A549 (cell line): Measurements from ENCODE around the gene MDGA2.

Source experiments
- BHLHE40 ChIP-seq: IDR thresholded peaks from 2 replicates; pipeline ENCODE4 v1.6.1; 2012; ENCODE audit warnings: low read depth, low read length, inconsistent platforms
- CHD2 ChIP-seq: fragments of 150-350 bp; IDR thresholded peaks from 2 replicates; pipeline ENCODE4 v1.6.1; 2014; ENCODE audit warnings: low read length; ENCODE audit not compliant: partially characterized antibody
- FOSL2 ChIP-seq, 2 experiments: fragments of 450-650 bp in 1 of 2; fragments of >200 bp in 1 of 2; sonication (Bioruptor Twin) in 1 of 2; formaldehyde crosslinking; IDR thresholded peaks; 2 replicates each; pipeline versions ENCODE4 v1.5.0 to v1.6.1; 2016 to 2020; ENCODE audit warnings: mild to moderate bottlenecking in 1 of 2, moderate library complexity in 1 of 2
- HDAC2 ChIP-seq: fragments of 200-600 bp; sonication (generic); IDR thresholded peaks from 2 replicates; pipeline ENCODE4 v1.6.1; 2016
- POLR2A ChIP-seq: IDR thresholded peaks from 2 replicates; pipeline ENCODE4 v1.6.1; 2012; ENCODE audit warnings: mild to moderate bottlenecking, low read length
- RARB ChIP-seq: fragments of 250-450 bp; sonication (Bioruptor Pico); IDR thresholded peaks from 2 replicates; pipeline ENCODE4 v1.8.0; 2021; ENCODE audit warnings: mild to moderate bottlenecking, moderate library complexity
- RCOR1 ChIP-seq: fragments of 150-350 bp; IDR thresholded peaks from 2 replicates; pipeline ENCODE4 v1.6.1; 2014; ENCODE audit warnings: antibody characterized with exemption, low read length, low read depth
- RFX5 ChIP-seq: fragments of 450-650 bp; IDR thresholded peaks from 2 replicates; pipeline ENCODE4 v1.7.1; 2014; ENCODE audit warnings: antibody characterized with exemption, mild to moderate bottlenecking, moderate library complexity
- TF ChIP-seq, protein P1 (sequence below): IDR thresholded peaks from 2 replicates; pipeline ENCODE4 v1.6.1; 2012
- TF ChIP-seq, protein P2 (sequence below): fragments of 250-450 bp; sonication (Bioruptor Pico); IDR thresholded peaks from 2 replicates; pipeline ENCODE4 v1.5.0; 2021; ENCODE audit warnings: mild to moderate bottlenecking, moderate library complexity, borderline replicate concordance
- TF ChIP-seq, protein P3 (sequence below): fragments of >200 bp; sonication (Bioruptor Twin); formaldehyde crosslinking; IDR thresholded peaks from 3 replicates; pipeline ENCODE4 v1.5.1; 2016
- TF ChIP-seq, protein P4 (sequence below): IDR thresholded peaks from 2 replicates; pipeline ENCODE4 v1.6.1; 2012; ENCODE audit warnings: low read depth, borderline replicate concordance

DNA sequence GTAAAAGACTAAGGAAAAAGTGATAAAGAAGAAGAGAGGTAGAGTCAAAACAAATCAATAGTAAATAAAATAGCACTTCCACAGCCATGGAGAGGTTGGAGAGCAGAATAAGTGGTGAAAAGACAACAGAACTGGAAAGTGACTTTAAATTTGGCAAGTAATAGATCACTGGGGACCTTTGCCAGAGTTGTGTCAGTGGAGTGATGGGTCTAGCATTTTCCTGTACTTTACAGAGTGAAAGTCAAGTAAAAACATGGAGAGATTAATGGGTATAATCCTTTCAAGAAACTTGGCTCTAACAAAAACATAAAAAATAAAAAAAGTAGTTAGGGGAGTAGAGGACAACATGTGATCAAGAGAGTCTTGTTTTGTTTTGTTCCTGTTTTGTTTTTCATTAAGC is 521.7 kb downstream of the MDGA2 start:
- TF ChIP-seq, protein P1, sequence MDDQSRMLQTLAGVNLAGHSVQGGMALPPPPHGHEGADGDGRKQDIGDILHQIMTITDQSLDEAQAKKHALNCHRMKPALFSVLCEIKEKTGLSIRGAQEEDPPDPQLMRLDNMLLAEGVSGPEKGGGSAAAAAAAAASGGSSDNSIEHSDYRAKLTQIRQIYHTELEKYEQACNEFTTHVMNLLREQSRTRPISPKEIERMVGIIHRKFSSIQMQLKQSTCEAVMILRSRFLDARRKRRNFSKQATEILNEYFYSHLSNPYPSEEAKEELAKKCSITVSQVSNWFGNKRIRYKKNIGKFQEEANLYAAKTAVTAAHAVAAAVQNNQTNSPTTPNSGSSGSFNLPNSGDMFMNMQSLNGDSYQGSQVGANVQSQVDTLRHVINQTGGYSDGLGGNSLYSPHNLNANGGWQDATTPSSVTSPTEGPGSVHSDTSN, result no peak
- no peak for TF ChIP-seq HDAC2
- TF ChIP-seq, protein P2, sequence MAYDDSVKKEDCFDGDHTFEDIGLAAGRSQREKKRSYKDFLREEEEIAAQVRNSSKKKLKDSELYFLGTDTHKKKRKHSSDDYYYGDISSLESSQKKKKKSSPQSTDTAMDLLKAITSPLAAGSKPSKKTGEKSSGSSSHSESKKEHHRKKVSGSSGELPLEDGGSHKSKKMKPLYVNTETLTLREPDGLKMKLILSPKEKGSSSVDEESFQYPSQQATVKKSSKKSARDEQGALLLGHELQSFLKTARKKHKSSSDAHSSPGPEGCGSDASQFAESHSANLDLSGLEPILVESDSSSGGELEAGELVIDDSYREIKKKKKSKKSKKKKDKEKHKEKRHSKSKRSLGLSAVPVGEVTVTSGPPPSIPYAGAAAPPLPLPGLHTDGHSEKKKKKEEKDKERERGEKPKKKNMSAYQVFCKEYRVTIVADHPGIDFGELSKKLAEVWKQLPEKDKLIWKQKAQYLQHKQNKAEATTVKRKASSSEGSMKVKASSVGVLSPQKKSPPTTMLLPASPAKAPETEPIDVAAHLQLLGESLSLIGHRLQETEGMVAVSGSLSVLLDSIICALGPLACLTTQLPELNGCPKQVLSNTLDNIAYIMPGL, result no peak
- no peak for TF ChIP-seq POLR2A
- TF ChIP-seq, protein P3, sequence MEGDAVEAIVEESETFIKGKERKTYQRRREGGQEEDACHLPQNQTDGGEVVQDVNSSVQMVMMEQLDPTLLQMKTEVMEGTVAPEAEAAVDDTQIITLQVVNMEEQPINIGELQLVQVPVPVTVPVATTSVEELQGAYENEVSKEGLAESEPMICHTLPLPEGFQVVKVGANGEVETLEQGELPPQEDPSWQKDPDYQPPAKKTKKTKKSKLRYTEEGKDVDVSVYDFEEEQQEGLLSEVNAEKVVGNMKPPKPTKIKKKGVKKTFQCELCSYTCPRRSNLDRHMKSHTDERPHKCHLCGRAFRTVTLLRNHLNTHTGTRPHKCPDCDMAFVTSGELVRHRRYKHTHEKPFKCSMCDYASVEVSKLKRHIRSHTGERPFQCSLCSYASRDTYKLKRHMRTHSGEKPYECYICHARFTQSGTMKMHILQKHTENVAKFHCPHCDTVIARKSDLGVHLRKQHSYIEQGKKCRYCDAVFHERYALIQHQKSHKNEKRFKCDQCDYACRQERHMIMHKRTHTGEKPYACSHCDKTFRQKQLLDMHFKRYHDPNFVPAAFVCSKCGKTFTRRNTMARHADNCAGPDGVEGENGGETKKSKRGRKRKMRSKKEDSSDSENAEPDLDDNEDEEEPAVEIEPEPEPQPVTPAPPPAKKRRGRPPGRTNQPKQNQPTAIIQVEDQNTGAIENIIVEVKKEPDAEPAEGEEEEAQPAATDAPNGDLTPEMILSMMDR, result no peak
- no peak for TF ChIP-seq RFX5
- no peak for TF ChIP-seq FOSL2 (IDR thresholded peaks at IDR 0.05)
- TF ChIP-seq FOSL2 (CRISPR knock-in tag; IDR thresholded peaks at IDR 0.05), result no peak
- TF ChIP-seq CHD2, result no peak
- no peak for TF ChIP-seq RARB (CRISPR knock-in tag)
- no peak for TF ChIP-seq BHLHE40
- TF ChIP-seq, protein P4, sequence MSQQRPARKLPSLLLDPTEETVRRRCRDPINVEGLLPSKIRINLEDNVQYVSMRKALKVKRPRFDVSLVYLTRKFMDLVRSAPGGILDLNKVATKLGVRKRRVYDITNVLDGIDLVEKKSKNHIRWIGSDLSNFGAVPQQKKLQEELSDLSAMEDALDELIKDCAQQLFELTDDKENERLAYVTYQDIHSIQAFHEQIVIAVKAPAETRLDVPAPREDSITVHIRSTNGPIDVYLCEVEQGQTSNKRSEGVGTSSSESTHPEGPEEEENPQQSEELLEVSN, result no peak
- no peak for TF ChIP-seq RCOR1
